Smooth muscle cell of the brain vasculature (primary cell): ENCODE measurements around the gene CDKN2B-AS1.

Source experiments
- DNase-seq: peaks from one replicate; pipeline ENCODE4 v3.0.0-alpha.2; 2012; ENCODE audit warnings: low read depth, low spot score

Gene CDKN2B-AS1

GRCh38 chr9:22084336-22085035, 89.9 kb downstream of the CDKN2B-AS1 start:
- DNase-seq: no peak

DNA sequence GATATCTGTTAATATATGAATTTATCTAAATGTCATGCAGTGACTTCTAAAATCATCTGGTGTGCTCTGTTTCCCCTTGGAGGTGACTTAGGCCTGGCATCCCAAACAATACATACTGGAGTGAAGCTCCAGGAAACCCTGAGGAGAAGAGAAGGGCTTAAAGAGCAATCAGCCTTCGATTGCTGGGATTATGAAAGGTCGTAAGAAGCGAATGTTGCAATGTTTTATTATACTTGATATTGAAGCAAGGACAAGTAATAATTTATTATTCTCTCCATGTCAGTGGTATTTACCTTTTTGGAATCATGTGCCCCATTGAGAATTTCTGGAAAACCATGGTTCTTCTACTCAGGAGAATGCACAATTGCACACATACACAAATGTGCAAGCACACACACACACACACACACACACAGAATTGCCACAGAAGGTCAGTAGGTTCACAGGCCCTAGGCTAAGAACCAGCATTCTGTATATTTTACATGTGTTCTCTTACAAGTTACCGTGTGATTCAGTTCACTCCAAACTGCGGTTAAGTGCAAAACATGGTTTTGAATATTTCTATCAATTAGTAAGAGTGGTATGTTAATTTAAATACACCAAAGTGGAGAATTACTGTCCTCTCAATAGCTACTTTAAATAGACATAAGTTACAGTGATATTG, 93.6 kb downstream of the CDKN2B-AS1 start:
- DNase-seq: no peak

- no peak for DNase-seq
These were observed 94.1 kb downstream of the CDKN2B-AS1 start for GRCh38 chr9:22088717-22089061.

DNA sequence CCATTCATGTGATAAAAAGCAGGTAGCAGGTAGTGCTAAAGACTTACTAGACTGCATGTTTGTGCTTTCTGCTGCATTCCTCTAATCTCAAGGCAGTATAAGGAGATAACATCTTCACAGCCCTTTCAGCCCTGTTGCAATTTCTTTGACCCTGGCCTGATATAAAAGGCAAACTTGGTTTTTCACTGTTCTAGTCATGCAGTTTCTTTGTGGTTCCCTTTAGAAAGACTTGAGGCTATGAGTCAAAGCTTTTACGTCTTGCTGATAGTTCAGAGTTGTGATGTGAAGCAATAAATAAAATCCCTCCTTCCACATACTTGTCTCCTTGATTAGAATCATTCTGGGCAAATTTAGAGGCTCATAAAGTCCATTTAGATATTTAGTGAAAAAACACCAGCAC, 103.1 kb downstream of the CDKN2B-AS1 start:
- DNase-seq: no peak

DNA sequence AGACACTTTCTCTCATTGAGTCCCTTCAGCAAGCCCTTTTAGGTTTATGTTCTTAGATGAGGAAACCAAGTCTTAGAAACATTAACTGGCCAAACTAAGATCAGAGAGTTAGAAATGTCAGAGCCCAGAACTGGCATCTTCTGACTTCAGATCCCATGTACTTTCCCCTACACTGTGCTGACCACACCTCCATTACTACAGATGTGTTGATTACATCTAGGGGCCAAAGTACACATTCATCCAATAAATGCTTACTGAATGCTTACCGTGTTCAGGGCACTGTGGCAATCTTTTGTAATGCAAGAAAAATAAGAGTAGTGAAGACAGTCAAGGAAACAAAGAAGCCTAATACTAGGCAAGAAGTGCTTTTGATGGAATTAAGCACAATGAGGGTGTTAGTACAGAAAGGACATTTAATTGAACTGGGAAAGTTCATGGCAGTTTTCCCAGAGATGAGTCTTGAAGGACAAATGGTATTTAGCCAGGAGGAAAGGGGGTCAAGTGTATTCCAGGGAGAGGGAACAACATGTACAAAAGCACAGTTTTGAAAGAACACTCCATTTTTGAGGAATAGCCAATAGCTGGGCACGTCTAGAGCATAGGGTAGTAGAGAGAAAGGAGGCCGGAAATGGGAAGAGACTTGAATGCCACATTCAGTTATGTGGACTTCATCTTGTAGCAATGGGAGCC, 104.2 kb downstream of the CDKN2B-AS1 start:
- DNase-seq: no peak

DNA sequence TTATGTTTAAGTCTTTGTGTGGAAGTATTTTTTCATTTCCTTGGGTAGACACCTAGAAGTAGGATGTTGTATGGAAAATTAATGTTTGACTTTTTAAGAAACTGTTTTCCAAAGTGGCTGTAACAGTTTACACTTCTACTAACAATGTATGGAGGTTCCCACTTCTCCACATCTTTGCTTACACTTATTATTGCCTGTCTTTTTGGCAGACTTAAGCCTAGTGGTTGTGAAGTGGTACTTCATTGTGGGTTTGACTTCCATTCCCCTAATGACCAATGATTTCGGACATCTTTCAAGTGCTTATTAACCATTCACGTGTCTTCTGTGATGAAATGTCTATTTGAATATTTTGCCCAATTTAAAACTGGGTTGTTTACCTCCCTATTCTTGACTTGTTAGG, 106.0 kb downstream of the CDKN2B-AS1 start:
- no peak for DNase-seq

GRCh38 chr9:22102146-22103053, 107.8 kb downstream of the CDKN2B-AS1 start:
- DNase-seq: no peak

DNA sequence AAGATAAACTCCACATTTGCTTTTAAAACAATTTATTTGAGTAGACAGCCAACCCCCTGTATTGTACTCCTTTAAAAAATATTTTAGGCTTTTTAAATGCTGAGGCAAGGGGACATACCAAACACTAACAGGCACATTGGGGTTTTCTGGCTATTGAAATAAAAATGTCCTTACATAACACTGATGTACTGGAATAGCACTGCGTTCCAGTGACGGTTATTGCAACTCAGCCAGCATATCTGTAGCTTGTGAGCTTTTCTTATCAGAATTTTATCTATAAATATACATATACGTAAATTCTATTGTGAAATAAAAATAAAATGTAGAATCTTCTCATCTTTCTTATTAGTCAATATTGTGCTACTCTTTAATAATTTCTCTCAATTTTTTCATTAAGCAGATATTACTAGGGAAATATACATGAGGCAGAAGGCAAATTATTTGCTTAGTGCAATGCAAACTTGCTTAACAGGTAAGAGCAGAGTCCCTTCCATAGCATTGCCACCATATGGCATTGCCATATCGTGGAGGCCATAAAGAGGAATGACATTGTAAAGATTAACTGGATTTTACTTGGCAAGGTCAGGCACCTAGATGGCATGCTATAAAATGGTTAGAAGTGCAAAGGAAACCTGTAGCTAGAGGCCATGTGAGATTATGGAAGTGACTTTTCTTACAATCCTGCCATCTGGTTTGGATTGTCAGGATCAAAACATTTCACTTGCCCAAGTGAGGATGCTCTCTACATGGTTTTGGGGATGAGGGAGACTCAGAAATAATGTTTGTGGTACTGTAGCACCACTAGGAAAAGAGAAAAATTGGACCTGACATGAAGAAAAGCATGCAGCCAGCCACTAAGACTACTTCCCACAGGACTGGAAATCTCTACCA, 109.3 kb downstream of the CDKN2B-AS1 start:
- DNase-seq: no peak

- no peak for DNase-seq
These were observed 110.6 kb downstream of the CDKN2B-AS1 start for GRCh38 chr9:22105005-22105722.

DNA sequence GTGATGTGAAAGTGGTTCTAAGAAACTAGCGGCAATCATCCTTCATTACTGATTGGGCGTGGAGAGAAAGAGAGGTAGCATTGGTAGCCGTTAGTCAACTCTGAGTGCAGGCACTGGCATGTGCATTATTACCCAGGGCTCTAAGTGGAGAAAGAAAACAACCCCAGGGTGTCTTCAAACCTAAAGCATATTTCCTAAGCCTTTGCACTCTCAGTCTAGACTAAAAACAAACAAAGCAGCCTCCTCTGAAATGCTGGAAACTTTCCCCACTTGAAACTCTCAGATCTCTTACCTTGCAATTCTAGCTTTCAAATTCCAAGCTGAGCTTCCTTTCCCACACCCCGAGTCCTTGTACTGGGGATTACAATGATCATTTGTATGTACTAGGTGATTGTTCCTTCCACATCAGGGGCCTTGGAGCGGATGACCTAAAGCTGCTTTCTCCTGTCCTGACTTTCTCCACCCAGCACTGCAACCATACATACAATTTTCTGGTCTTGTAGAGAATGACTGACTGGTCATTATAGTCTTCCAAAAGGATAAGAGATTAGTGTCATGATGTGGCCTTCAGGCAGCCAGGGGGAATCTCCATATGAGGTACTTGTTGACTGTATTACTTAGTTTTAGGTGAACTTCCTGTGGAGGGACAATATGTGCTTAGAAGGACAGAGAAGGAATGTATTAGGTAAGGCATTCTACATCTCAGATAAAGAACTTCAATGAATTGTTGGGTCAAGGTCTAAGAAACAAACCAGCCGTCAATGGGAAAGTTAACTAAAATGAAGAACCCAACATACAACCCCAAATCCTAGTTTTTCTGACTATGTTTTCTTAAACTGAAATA, 112.8 kb downstream of the CDKN2B-AS1 start:
- DNase-seq: peak; percentile 55

GRCh38 chr9:22108581-22109370, 114.2 kb downstream of the CDKN2B-AS1 start:
- no peak for DNase-seq

- DNase-seq: no peak
These were observed 116.8 kb downstream of the CDKN2B-AS1 start for GRCh38 chr9:22111176-22111953.

- no peak for DNase-seq
These were observed 117.3 kb downstream of the CDKN2B-AS1 start for GRCh38 chr9:22111954-22112247.

DNA sequence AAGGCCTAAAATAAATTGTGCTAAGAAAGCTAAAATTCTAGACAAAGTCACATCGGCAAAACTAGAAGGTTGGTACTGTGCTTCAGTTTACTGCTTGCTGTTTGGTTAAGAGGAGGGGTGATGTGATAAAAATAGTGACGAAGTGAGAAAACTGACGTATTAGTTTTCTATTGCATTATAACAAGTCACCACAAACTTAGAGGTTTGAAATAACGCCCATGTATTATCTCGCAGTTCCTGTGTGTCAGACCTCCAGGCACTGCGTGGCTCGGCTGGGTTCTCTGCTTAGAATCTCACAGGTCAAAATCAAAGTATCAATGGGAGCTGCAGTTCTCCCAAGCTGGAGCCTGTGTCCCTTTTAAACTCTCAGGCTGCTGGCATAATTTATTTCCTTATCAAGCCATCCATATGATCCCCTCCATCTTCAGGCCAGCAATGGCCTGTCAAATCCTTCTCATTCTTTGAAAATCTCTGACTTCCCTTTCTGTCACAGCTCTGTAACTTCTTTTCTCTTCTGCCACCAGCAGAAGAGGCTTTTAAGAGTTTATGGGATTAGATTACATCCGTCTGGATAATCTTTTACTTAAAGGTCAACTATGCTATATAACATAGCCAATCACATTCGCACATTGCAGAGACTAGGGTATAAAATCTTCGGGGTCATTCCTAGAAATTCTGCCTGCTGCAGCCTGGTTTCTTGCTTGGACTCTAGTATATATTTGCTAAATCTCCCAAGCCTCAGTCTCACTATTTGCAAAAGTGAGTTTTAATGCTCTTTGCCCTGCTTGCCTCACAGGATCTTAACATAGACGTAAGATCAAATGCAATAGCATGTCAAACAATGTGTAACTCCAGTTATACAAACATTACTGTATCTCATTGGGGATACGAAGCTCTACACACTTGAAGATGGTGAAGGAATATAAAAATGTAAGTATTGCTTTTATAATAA, 118.6 kb downstream of the CDKN2B-AS1 start:
- no peak for DNase-seq

- DNase-seq: no peak
These were observed 120.4 kb downstream of the CDKN2B-AS1 start for GRCh38 chr9:22114956-22115355.

- DNase-seq: no peak
These were observed 122.2 kb downstream of the CDKN2B-AS1 start for GRCh38 chr9:22116758-22117157.
